Kidney epithelial cell (primary cell): ENCODE data around the gene TMEM14A. TPM values are rescaled to one million over a fixed set of nuclear protein-coding genes. Genes with fewer than 3 reads are reported as not detected.
A peak's percentile ranks its signal among the peaks of the same experiment; 100 is the strongest.

Experiments
- DNase-seq: peaks from one replicate; pipeline ENCODE4 v3.0.0-alpha.2; 2010; ENCODE audit warnings: low read depth
- H3K27me3 ChIP-seq: 2 replicates; pipeline ENCODE4 v1.6.0; 2011; ENCODE audit warnings: low read length; ENCODE audit not compliant: control insufficient read depth, insufficient read depth
- H3K36me3 ChIP-seq: 2 replicates; pipeline ENCODE4 v1.5.1; 2011; ENCODE audit warnings: low read length; ENCODE audit not compliant: control insufficient read depth, insufficient read depth
- H3K4me3 ChIP-seq: 2 replicates; pipeline ENCODE4 v1.5.1; 2011; ENCODE audit warnings: low read depth, mild to moderate bottlenecking, control low read depth, low read length
- CTCF ChIP-seq: IDR thresholded peaks from 2 replicates; pipeline ENCODE4 v1.5.1; 2011; ENCODE audit warnings: mild to moderate bottlenecking, moderate library complexity, low read length, control low read depth, inconsistent platforms; ENCODE audit not compliant: insufficient read depth, poor library complexity, severe bottlenecking
- total RNA-seq: library from RNA; depleted of rRNA; stranded (reverse); fragments of >200 nt; gene quantifications from 2 replicates; pipeline ENCODE4 v1.2.3, GENCODE V29; 2015

Gene TMEM14A
- 24.7 and 35.3 TPM in 2 replicates for total RNA-seq

- peak; percentile 7 for TF ChIP-seq CTCF
- peak; percentile 74 for DNase-seq
- peak within 1 kb of the TSS; percentile 75 for H3K4me3 ChIP-seq
- no peaks in the 10 kb centered on the region for H3K36me3 ChIP-seq
- no peaks in the 10 kb centered on the region for H3K27me3 ChIP-seq
These were observed at the start of gene TMEM14A for GRCh38 chr6:52670502-52671409. Gene TMEM14A, plus strand, starts transcription at chr6:52671113. Its CDS starts 5,990 bp downstream, at chr6:52677103.

GRCh38 chr6:52621631-52622030 is 49.3 kb upstream of the TMEM14A start:
- no peak for TF ChIP-seq CTCF

GRCh38 chr6:52622810-52623209 is 48.1 kb upstream of the TMEM14A start:
- Histone ChIP-seq H3K27me3 (no peaks in the 10 kb centered on the region), H3K36me3 (no peaks in the 10 kb centered on the region), H3K4me3 (no peak overlapping the region)
- TF ChIP-seq CTCF: no peak
- no peak for DNase-seq

More at GRCh38 chr6:52621631-52622030, 49.3 kb upstream of the TMEM14A start:
- H3K27me3 ChIP-seq: no peaks in the 10 kb centered on the region
- H3K36me3 ChIP-seq: no peaks in the 10 kb centered on the region
- no peak overlapping the region for H3K4me3 ChIP-seq
- no peak for DNase-seq

- Histone ChIP-seq H3K36me3 (no peaks in the 10 kb centered on the region), H3K27me3 (no peaks in the 10 kb centered on the region), H3K4me3 (no peak overlapping the region)
- no peak for TF ChIP-seq CTCF
- no peak for DNase-seq
These were observed 38.9 kb upstream of the TMEM14A start for GRCh38 chr6:52632011-52632410.

- no peaks in the 10 kb centered on the region for H3K27me3 ChIP-seq
- TF ChIP-seq CTCF: no peak
- no peaks in the 10 kb centered on the region for H3K36me3 ChIP-seq
- H3K4me3 ChIP-seq: no peak overlapping the region
- DNase-seq: no peak
These were observed 36.7 kb upstream of the TMEM14A start for GRCh38 chr6:52634211-52634610.
